ENCODE results near the gene RNU6-9.

- TF ChIP-seq CTCF (IDR thresholded peaks at IDR 0.05) (no peak), POLR2A (IDR thresholded peaks at IDR 0.05) (no peak)
Measured at GRCh38 chr19:919199-920050, 26.1 kb downstream of the RNU6-9 start.

Measured in uterus (tissue), 2 donors.